ENCODE results near the gene NODAL.

Gene NODAL

DNA sequence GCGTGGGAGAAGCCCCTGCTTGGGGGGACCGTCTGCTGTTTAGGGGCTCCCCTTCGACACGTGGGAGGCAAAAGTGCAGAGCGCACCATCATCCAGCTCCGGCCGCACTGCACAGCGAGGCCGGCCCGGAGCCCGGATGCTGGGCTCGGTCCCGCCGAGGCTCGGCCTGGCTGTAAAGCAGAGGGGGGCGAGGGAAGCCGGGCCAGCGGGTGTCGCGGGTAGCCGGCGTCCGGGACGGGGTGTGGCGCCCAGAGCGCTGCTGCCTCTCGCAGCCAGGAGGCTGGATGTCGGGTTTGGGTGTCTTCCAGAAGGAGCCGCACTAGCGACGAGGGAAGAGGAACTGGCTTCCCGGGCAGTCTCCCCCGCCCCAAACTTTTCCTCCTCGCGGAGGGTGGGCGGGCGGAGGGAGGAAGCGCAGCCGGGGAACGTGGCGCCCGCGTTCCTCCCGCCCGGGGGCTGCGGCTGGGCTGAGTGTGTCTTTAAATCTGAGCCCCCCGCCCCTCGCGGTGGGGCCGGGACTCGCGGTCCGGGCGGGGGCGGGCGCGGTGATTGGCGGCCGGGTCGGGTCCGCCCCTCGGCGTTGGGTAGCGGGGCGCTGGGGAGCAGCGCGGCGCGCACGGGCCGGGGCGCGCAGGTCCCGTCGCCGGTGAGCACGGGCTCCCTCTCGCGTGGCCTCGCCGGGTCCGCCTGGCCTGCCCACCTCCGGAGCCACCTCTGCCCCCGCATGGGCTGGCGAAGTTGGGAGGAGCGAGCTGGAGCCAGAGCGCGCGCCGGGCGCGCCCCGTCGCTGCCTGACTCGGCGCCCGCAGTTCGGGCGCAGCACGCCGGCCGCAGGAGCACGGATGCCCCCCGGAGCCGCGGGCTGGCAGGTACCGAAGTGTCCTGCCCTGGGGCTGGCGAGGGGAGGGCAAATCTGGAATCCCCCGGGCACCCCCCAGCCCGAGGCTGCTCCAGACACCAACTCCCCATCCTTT lies 37.0 kb upstream of the NODAL start, which contains the start of gene PALD1:
Gene PALD1, plus strand, starts transcription at position 577 of the 974 bp plus-strand sequence. CDS start 47,185 bp downstream, outside the sequence.
- H3K27ac ChIP-seq (ENCODE audit: low read length) = peak within 1 kb of the TSS; percentile 33
- H3K4me3 ChIP-seq (ENCODE audit: low read depth in 1 of 2, low read length in 2 of 2) = peak within 1 kb of the TSS; percentile 64 to 72
- H3K4me1 ChIP-seq (ENCODE audit: control insufficient read depth in 1 of 2, insufficient read depth in 2 of 2, low read length in 2 of 2) = peaks cover 6 to 46% of the 10 kb centered on the region in 2 donors

DNA sequence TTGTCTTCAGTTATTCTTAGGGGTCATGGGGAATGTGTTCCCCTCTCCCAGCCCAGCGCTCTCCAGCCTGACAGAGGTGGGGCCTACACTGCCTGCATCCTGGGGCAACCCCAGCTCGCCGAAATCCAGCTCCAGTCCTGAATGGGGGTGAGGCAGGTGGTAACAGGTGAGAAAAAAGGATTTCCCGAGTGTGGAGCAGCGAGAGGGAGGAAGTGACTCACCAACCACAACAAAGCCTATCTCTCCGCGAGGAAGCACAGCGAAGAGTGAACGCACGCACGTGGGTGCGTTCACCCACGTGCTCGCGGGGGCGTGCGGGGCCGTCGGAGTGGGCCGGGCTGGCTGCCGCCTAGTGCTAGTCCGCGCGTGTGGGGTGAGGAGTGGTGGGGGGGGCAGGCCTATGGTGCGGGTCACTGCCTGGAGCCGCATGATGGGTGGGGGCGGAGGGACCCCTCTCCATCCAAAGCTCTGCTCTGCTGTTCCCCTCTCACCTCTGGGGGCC lies 36.2 kb upstream of the NODAL start:
- Histone ChIP-seq H3K4me1 (ENCODE audit: control insufficient read depth in 1 of 2, insufficient read depth in 2 of 2, low read length in 2 of 2) (peaks cover under 1 to 40% of the 10 kb centered on the region in 2 donors), H3K9me3 (ENCODE audit: control insufficient read depth in 1 of 2, low read length in 2 of 2) (no peaks in the 10 kb centered on the region), H3K4me3 (ENCODE audit: low read depth in 1 of 2, low read length in 2 of 2) (peak overlapping the region; percentile 43 to 72), H3K27me3 (ENCODE audit: low read depth, low read length) (no peaks in the 10 kb centered on the region), H3K27ac (ENCODE audit: low read length) (no peak overlapping the region), H3K36me3 (ENCODE audit: control insufficient read depth in 1 of 2, insufficient read depth in 2 of 2, low read length in 2 of 2) (no peaks in the 10 kb centered on the region)

More for the DNA sequence above, 37.0 kb upstream of the NODAL start, which contains the start of gene PALD1:
- no peaks in the 10 kb centered on the region for H3K27me3 ChIP-seq (ENCODE audit: low read depth, low read length)
- H3K9me3 ChIP-seq (ENCODE audit: control insufficient read depth in 1 of 2, low read length in 2 of 2) = no peaks in the 10 kb centered on the region
- no peaks in the 10 kb centered on the region for H3K36me3 ChIP-seq (ENCODE audit: control insufficient read depth in 1 of 2, insufficient read depth in 2 of 2, low read length in 2 of 2)

DNA sequence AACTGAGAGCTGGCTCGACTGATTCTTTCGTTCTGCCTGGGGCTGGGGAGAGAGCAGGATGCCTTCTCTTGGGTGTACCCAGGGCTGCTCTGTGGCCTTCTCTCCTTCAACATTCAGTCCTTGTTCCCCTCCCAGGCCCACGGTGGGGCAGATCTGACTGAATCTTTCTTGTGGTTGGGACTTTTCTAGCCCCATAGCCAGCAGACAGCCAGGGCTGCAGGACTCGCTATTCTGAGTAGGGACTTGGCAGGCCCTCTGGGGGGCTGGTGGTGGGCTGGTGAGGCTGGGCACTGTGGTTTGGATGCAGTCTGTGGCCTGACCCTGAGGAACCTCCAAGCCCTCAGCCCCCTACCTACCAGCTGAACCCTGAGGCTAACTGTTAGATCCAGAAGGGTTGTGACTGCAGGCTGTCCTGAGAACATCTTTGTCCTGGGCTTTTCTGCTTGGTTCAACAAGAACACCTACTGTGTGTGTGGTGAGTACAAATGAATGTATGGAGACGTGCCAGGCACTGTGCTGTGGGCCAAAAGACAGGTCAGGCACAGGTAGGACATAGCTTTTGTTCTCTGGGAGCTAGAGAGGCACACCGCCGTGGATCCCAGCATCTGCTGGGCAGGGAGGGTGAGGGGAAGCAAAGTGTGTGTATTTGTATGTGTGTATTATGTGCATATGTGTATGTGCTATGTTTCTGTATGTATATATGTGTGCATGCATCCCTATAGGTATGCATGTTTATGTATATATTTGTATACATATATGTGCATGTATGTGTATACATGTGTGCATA lies 35.0 kb upstream of the NODAL start:
- Histone ChIP-seq H3K27ac (ENCODE audit: low read length) (no peak overlapping the region), H3K27me3 (ENCODE audit: low read depth, low read length) (no peaks in the 10 kb centered on the region)

DNA sequence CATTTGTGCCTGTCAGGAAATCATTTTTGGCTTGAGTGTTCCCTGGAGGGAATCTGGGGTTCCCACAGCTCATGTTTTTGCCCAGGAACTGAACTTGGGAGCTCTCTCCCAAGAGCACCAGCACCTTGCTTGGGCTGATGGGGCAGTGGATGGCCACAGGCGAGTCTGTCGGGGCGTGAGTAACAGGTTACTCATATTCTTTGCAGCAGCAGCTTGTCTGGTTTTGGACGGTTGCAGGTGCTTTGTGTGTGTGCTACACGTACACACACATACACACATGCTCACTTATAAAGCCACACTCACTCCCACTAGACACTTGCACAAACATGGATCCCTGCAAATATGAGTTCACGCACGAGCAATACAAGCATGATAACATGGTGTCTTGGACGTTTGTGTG lies 34.2 kb upstream of the NODAL start:
- Histone ChIP-seq H3K36me3 (ENCODE audit: control insufficient read depth in 1 of 2, insufficient read depth in 2 of 2, low read length in 2 of 2) (no peaks in the 10 kb centered on the region), H3K9me3 (ENCODE audit: control insufficient read depth in 1 of 2, low read length in 2 of 2) (no peaks in the 10 kb centered on the region), H3K4me1 (ENCODE audit: control insufficient read depth in 1 of 2, insufficient read depth in 2 of 2, low read length in 2 of 2) (peaks cover 0 to 20% of the 10 kb centered on the region in 2 donors), H3K27ac (ENCODE audit: low read length) (no peak overlapping the region), H3K27me3 (ENCODE audit: low read depth, low read length) (no peaks in the 10 kb centered on the region), H3K4me3 (ENCODE audit: low read depth in 1 of 2, low read length in 2 of 2) (no peak overlapping the region)

More for the DNA sequence above, 35.0 kb upstream of the NODAL start:
- no peaks in the 10 kb centered on the region for H3K9me3 ChIP-seq (ENCODE audit: control insufficient read depth in 1 of 2, low read length in 2 of 2)
- H3K4me3 ChIP-seq (ENCODE audit: low read depth in 1 of 2, low read length in 2 of 2) = no peak overlapping the region
- no peaks in the 10 kb centered on the region for H3K36me3 ChIP-seq (ENCODE audit: control insufficient read depth in 1 of 2, insufficient read depth in 2 of 2, low read length in 2 of 2)
- peaks cover 0 to 28% of the 10 kb centered on the region in 2 donors for H3K4me1 ChIP-seq (ENCODE audit: control insufficient read depth in 1 of 2, insufficient read depth in 2 of 2, low read length in 2 of 2)

DNA sequence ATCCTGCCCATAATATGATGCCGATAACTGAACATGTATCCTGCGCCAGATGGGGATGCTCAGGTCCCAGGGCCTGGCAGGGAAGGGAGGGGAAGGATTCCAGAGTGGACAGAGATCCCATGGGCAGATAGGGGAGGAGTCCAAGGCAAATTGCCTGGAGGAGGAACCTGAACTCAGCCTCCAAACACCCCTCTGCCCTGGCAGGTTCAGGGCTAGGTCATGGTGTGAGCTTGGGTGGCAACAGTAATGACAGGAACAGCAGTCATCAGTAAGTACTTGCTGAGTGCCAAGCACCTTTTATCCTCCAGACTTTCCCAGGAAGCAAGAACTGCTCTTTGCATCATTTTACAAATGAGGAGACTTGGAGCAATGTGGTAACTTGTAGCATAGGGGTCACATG lies 33.3 kb upstream of the NODAL start:
- H3K36me3 ChIP-seq (ENCODE audit: control insufficient read depth in 1 of 2, insufficient read depth in 2 of 2, low read length in 2 of 2) = no peaks in the 10 kb centered on the region
- H3K9me3 ChIP-seq (ENCODE audit: control insufficient read depth in 1 of 2, low read length in 2 of 2) = no peaks in the 10 kb centered on the region
- H3K27me3 ChIP-seq (ENCODE audit: low read depth, low read length) = no peaks in the 10 kb centered on the region
- H3K4me3 ChIP-seq (ENCODE audit: low read depth in 1 of 2, low read length in 2 of 2) = no peak overlapping the region
- H3K27ac ChIP-seq (ENCODE audit: low read length) = no peak overlapping the region
- H3K4me1 ChIP-seq (ENCODE audit: control insufficient read depth in 1 of 2, insufficient read depth in 2 of 2, low read length in 2 of 2) = peaks cover 0 to 11% of the 10 kb centered on the region in 2 donors

DNA sequence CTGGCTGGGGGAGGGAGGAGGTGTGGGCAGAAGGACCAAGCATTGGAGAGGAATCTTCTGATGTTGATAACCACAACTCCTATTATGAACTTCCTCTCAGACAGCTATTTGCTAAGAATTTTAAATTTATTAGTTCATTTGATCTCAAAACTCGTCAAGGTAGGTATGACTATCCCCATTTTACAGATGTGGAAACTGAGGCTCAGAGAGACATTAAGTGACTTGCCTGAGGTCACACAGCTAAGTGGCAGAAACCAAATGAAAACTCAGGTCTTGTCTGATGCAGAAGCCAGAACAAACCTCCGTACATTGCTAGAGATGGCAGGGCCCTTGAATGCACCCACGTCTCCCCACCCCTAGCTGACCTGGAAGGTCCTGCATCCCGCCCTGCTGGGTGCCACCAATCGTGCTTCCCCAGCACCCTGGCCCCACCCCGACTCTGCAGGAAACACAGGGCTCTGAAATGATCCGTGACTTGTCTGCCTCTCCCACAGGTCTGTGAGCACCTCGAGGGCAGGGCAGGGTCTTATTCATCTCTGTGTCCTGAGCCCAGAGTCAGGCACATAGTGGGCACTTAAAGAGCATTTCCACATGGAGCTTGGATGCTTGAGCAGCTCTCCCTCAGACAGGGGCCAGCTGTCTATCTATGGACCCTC lies 31.4 kb upstream of the NODAL start:
- Histone ChIP-seq H3K27me3 (ENCODE audit: low read depth, low read length) (no peaks in the 10 kb centered on the region), H3K4me1 (ENCODE audit: control insufficient read depth in 1 of 2, insufficient read depth in 2 of 2, low read length in 2 of 2) (peaks cover 0 to 10% of the 10 kb centered on the region in 2 donors), H3K9me3 (ENCODE audit: control insufficient read depth in 1 of 2, low read length in 2 of 2) (no peaks in the 10 kb centered on the region), H3K4me3 (ENCODE audit: low read depth in 1 of 2, low read length in 2 of 2) (no peak overlapping the region), H3K36me3 (ENCODE audit: control insufficient read depth in 1 of 2, insufficient read depth in 2 of 2, low read length in 2 of 2) (no peaks in the 10 kb centered on the region), H3K27ac (ENCODE audit: low read length) (no peak overlapping the region)

DNA sequence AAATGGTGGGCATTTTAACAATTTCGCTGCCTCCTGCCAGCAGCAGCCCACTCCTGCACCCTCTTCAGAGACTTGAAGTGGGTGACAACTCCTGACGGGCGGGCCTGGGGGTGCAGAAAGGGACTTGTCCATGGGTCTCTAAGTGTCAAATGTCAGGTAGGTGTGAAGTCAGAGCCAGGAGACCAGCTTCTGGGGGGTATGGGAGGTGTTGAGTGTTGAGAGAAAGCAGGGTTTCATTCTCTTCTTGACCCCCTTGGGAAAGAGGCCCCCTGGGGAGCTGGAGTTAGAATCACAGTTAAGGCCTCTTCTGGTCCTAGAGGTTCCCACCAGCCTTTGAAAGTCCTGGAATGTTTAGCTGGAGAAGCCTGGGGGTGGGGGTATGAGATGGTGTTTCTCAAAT lies 25.5 kb upstream of the NODAL start:
- H3K36me3 ChIP-seq (ENCODE audit: control insufficient read depth in 1 of 2, insufficient read depth in 2 of 2, low read length in 2 of 2) = no peaks in the 10 kb centered on the region
- no peak overlapping the region for H3K27ac ChIP-seq (ENCODE audit: low read length)
- no peaks in the 10 kb centered on the region for H3K9me3 ChIP-seq (ENCODE audit: control insufficient read depth in 1 of 2, low read length in 2 of 2)
- no peaks in the 10 kb centered on the region for H3K27me3 ChIP-seq (ENCODE audit: low read depth, low read length)
- H3K4me3 ChIP-seq (ENCODE audit: low read depth in 1 of 2, low read length in 2 of 2) = no peak overlapping the region
- peaks cover 0 to 13% of the 10 kb centered on the region in 2 donors for H3K4me1 ChIP-seq (ENCODE audit: control insufficient read depth in 1 of 2, insufficient read depth in 2 of 2, low read length in 2 of 2)

DNA sequence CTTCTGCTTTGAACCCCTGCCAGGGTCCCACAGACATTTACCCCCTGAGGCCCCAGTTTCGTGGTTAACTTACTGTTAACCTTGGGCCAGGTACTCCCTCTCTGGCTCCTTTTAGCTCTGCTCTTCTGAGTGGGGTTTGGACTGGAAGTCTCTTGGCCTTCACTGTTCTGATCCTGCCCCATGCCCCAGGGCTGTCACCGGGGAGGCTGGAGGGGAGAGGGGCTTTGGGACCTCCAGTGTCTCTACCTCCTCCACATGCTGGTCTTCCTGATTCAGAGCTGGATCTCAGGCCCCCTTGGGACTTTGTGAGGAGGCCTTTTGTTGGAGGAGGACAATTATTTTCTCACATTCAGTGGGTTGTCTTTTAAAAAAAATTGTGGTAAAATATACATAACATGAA lies 24.4 kb upstream of the NODAL start:
- Histone ChIP-seq H3K27ac (ENCODE audit: low read length) (no peak overlapping the region), H3K4me3 (ENCODE audit: low read depth in 1 of 2, low read length in 2 of 2) (no peak overlapping the region), H3K4me1 (ENCODE audit: control insufficient read depth in 1 of 2, insufficient read depth in 2 of 2, low read length in 2 of 2) (peaks cover 0 to 22% of the 10 kb centered on the region in 2 donors), H3K27me3 (ENCODE audit: low read depth, low read length) (no peaks in the 10 kb centered on the region), H3K9me3 (ENCODE audit: control insufficient read depth in 1 of 2, low read length in 2 of 2) (no peaks in the 10 kb centered on the region), H3K36me3 (ENCODE audit: control insufficient read depth in 1 of 2, insufficient read depth in 2 of 2, low read length in 2 of 2) (no peaks in the 10 kb centered on the region)

DNA sequence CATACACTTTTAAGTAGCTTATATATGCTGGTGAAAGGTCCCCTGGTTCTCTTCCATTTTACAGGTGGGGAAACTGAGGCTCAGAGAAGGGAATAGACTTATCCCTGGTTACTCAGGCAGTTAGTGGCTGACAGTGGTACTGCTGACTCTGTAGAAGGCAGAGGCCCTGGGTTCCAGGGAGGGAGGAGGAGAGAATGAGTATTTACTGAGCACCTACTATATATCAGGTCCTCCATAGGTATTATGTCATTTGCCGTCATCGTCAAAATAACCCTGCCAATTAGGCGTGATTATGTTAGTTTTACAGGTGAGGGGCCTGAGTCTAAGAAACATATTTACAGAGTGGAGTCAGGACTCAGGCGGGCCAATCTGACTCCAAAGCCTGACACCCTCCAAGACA lies 23.8 kb upstream of the NODAL start:
- no peaks in the 10 kb centered on the region for H3K36me3 ChIP-seq (ENCODE audit: control insufficient read depth in 1 of 2, insufficient read depth in 2 of 2, low read length in 2 of 2)
- H3K9me3 ChIP-seq (ENCODE audit: control insufficient read depth in 1 of 2, low read length in 2 of 2) = no peaks in the 10 kb centered on the region
- no peak overlapping the region for H3K27ac ChIP-seq (ENCODE audit: low read length)
- no peak overlapping the region for H3K4me3 ChIP-seq (ENCODE audit: low read depth in 1 of 2, low read length in 2 of 2)
- H3K4me1 ChIP-seq (ENCODE audit: control insufficient read depth in 1 of 2, insufficient read depth in 2 of 2, low read length in 2 of 2) = peaks cover 0 to 22% of the 10 kb centered on the region in 2 donors
- H3K27me3 ChIP-seq (ENCODE audit: low read depth, low read length) = no peaks in the 10 kb centered on the region

DNA sequence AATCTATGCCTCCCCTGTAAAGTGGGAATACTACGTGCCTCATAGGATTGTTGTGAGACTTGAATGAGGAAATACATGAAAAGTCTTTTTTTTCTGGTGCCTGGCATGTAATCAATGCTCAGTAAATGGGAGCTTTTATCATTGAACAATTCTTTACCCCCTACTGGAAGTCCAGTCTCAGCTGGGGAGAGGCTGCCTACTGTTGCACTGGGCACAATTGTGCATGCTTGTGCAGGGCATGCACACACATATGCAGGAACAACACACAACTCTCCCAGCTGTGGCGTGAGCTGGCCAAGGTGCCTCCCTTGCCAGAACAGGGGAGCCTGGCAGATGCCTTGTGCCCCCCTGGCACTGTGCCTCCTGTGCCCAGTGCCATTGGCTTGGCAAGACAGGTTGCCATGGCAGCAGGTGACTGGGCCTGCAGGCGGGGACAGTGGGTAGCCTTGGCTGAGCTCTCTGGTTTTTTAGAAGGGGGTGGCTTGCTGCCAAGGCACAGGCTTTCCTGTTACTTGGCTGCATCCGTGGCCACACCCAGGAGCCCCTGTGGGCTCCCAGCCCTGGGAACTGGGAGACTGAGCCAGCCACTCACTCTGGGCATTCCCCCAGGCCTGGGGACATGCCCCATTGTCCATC lies 21.0 kb upstream of the NODAL start:
- H3K4me1 ChIP-seq (ENCODE audit: control insufficient read depth in 1 of 2, insufficient read depth in 2 of 2, low read length in 2 of 2) = peaks cover 0 to 40% of the 10 kb centered on the region in 2 donors
- H3K4me3 ChIP-seq (ENCODE audit: low read depth in 1 of 2, low read length in 2 of 2) = no peak overlapping the region
- H3K36me3 ChIP-seq (ENCODE audit: control insufficient read depth in 1 of 2, insufficient read depth in 2 of 2, low read length in 2 of 2) = no peaks in the 10 kb centered on the region
- no peaks in the 10 kb centered on the region for H3K27me3 ChIP-seq (ENCODE audit: low read depth, low read length)
- no peaks in the 10 kb centered on the region for H3K9me3 ChIP-seq (ENCODE audit: control insufficient read depth in 1 of 2, low read length in 2 of 2)
- no peak overlapping the region for H3K27ac ChIP-seq (ENCODE audit: low read length)

Measured in muscle layer of duodenum (tissue), 2 donors.